HG02840 (cell line): ENCODE results near the gene HSD3B1.
"Not testable (repeated sequence)": the region's sequence is repeated elsewhere in the genome, so short reads cannot be mapped to it uniquely, and the experiment has no call there.

Source experiments
- ATAC-seq: cut with Tn5 transposase; IDR thresholded peaks from one replicate; pipeline ENCODE4 v1.9.1; 2021; ENCODE audit warnings: mild to moderate bottlenecking, moderate library complexity, moderate number of reproducible peaks; ENCODE audit not compliant: unreplicated experiment, low FRiP score

HSD3B1 gene

DNA sequence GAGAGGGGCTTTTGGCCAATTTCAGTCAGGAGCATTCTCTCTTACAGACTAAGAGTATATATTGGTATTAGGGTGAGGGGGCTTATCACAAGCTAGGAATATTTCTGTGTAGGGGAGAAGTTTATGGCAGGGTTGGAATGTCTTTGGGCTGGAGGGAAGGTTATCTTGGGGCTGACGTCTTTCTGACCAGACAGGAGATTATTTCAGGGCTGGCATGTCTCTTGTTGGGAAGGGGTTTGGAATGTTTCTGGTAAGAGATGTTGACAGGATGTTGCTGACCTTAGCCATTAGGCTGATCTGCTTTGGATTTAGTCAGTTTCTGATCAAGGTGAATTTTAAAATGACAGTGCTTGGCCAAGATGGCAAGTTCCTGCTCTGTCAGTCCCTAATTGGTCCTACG is 17.8 kb upstream of the HSD3B1 start:
- no peak for ATAC-seq

DNA sequence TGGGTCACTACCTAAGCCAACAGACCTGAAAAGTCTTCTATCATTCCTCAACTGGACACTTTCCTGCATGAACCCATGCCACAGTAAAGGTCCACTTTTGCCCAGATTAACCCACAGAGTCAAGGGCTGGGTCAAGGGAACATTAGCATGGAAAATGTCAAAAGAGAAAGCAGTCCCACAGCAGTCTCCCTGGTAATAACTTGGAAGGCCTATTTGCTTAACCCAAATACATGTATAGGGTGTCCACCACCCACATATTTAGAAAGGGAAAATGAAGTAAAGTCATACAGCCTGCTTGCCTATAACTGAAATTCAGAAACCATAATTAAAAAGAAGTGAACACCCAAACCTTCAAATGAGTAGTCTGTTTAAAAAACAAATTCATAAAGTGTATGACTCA is 16.1 kb upstream of the HSD3B1 start:
- ATAC-seq: no peak

- no peak for ATAC-seq
Observed at GRCh38 chr1:119492763-119493162, 14.2 kb upstream of the HSD3B1 start.

DNA sequence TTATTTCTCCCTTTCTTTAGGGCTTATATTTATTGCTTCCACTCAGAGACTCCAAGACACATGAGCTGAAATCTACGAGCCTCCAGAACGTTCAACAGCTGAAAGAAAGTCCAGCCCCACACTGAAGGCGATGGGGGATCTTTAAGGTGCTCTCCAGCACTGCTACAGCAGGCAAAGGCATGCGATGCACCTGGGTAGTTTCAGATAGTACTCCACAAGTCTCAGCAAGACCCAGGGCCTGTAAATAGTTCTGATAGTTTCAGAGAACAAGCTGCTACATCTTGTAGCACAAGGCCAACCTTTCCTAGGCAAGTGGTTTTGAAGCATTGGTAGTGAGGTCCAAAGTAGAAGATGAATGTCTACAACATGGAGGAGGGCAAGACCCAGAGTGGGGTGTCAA is 2.2 kb upstream of the HSD3B1 start:
- no peak for ATAC-seq

DNA sequence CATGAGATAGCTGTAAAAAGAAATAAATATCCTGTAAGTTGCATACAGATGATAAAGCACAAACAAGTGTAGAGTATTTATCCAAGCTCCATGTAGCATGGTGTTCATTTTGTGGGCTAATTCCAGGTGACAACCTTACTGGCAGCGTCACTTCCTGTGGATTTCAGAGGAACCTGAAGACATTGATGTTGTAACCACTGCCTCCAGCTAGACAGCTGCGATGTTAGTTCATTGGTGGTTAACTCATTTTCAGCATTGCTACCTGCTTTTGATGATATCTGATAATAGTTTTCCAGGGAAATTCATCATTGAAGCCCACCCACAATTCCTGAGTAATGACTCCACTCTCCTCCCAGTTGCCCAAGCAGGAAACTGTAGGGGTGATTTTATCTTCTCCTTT is 3.0 kb downstream of the HSD3B1 start:
- ATAC-seq: no peak

DNA sequence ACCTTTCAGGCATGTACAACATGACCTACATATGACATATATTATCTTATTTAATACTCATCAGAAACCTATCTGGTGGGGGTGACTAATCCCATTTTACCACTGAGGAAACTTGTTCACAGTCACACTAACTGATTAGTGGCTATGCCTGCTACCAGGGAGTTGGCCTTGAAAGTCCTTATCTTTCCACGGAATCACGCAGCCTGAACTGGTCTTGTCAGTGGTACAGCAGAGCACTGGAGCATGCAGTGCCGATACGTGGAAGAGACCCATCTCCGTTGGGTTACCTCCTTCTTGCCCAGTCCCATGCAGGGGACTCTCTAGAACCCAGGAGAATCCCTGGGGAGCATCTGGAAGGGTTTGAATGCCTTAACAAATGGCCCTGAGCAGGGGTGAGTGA is 8.2 kb downstream of the HSD3B1 start:
- no peak for ATAC-seq

- ATAC-seq: no peak
Observed at GRCh38 chr1:119516247-119516646, 9.2 kb downstream of the HSD3B1 start.

DNA sequence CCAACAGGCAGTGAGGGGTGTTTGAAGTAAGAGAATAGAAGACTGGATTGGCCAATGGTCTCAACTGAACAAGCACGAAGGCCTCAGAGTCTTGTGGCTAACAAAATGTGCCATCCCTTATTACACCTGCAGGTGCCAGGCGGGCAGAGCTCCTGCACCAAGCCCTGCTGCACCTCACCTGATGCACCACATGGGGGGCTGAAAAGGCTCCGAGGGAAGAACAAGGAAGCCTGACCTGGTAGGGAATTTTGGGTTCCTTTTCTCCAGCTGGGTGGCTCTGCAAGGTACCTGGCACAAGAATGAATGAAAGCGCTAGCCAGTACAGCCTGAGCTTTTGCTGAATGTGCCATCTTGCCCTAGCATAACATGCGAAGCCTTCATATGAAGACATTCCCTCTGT is 9.7 kb downstream of the HSD3B1 start:
- ATAC-seq: no peak

DNA sequence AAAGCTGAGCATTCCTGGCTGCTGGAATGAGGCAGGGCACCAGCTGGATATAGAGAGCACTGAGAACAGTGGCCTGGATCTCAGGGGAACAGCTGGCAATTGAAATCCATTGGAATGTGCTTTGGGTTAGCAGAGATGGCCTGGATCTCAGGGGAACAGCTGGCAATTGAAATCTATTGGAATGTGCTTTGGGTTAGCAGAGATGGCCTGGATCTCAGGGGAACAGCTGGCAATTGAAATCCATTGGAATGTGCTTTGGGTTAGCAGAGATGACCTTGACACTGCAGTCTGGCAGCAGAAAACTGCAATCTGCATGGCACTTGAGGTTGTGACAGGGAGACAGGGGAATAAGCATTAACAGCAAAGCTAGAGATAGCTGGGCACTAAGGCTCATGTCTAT is 10.7 kb downstream of the HSD3B1 start:
- ATAC-seq: not testable (repeated sequence)

- ATAC-seq: no peak
Observed at GRCh38 chr1:119531606-119532323, 24.8 kb downstream of the HSD3B1 start.

DNA sequence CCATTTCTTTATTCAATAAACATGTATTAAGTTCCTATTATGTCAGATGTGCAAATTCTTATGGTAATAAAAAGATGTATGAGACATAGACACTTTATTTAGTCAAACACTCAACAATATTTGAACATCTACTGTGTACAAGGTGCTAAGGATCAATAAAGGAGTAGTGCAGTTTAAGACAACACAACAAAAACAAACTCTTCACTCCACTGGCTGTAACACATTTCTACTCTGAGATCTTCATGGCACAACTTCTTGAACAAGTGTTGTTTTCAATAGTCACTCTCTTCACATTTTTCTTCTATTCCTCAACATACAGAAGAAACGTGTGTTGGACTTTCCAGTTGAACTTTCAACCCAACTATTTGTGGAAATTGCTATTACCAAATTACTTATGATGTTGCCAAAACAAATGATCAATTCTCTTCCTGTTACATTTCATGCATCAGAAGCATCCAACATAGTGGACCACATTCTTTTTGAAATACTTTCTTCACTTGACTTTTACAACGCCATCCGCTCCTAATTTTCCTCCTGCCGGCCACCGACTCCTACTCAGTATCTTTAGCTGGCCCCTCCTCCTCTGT is 25.4 kb downstream of the HSD3B1 start:
- ATAC-seq: no peak

DNA sequence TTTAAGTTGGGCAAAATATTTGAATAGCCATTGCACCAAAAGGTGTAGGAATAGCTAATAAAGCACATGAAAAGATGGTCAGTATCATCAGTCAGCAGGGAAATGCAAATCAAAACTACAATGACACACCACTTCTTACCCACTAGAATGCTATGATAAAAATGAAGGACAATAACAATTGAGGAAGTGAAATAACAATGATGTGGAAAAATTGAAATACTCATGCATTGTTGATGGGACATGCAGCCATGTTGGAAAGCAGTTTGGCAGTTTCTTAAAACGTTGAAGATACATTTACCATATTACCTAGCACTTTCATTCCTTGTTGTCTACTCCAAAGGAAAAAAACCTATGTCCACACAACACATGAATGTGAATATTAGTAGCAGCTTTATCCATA is 28.4 kb downstream of the HSD3B1 start:
- ATAC-seq: no peak

GRCh38 chr1:119537966-119538365 is 31.0 kb downstream of the HSD3B1 start:
- ATAC-seq: no peak

GRCh38 chr1:119539636-119540035 is 32.6 kb downstream of the HSD3B1 start:
- ATAC-seq: no peak

DNA sequence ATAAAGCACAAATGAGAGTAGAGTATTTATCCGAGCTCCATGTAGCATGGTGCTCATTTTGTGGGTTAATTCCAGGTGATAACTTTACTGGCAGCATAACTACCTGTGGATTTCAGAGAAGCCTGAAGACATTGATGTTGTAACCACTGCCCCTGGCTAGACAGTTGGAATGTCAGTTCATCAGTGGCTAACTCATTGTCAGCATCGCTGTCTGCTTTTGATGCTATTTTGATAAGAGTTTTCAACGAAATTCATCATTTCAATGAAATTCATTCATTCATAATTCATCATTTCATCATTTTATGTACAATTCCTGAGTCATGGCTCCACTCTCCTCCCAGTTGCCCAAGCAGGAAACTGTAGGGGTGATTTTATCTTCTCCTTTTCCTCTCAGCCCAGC is 34.4 kb downstream of the HSD3B1 start:
- no peak for ATAC-seq

- no peak for ATAC-seq
Observed at GRCh38 chr1:119542492-119542946, 35.5 kb downstream of the HSD3B1 start.

GRCh38 chr1:119544165-119544762 is 37.3 kb downstream of the HSD3B1 start:
- ATAC-seq: no peak

DNA sequence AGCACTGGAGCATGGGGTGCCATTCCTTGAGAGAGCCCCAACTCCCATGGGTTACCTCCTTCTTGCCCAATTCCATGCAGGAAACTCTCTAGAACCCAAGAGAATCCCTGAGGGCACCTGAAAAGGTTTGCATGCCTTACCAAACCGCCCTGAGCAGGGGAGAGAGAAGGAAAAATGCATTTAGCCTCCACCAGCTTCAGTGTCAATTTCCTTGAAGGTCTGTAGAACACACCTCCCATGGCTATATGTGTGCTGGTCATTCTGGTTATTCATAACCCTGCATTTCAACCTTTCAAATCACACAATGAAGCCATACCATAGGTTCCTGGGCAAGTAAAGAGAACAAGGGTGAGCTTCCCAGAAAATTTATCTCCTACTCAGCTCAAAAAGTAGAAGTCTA is 39.6 kb downstream of the HSD3B1 start:
- ATAC-seq: no peak

DNA sequence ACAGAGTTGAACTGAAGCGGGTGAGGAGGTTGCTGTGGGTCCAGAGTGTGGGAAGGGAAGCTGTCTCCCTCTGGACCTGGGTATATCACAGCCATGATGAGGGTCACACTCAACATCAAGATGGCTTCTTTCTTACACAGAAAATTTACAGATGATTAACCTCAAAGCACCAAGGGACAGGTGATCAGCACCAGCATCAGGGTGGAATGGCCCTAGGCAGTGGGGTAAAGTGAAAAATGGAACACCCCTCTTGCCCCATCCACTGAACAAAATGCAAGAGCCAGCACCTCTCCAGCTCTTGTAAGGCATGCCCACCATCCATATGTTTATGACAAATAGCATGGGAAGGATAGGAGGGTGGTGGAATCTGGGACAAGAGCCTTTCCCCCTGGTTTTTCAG is 40.3 kb downstream of the HSD3B1 start:
- no peak for ATAC-seq

DNA sequence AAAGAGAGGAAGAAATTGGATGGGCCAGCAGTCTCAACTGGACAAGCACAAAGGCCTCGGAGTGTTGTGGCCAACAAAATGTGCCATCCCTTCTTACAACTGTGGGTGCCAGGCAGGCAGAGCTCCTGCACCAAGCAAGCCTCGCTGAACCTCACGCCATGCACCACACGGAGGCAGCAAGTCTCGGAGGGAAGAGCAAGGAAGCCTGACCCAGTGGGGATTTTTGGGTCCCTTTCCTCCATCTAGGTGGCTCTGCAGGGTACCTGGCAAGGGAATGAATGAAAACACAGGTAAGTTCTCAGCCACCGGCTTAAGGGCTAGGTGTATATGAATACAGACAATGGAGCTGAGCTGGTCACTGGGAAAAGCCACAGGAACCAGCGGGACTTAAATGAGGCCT is 40.8 kb downstream of the HSD3B1 start:
- no peak for ATAC-seq

GRCh38 chr1:119549719-119550132 is 42.7 kb downstream of the HSD3B1 start:
- no peak for ATAC-seq

DNA sequence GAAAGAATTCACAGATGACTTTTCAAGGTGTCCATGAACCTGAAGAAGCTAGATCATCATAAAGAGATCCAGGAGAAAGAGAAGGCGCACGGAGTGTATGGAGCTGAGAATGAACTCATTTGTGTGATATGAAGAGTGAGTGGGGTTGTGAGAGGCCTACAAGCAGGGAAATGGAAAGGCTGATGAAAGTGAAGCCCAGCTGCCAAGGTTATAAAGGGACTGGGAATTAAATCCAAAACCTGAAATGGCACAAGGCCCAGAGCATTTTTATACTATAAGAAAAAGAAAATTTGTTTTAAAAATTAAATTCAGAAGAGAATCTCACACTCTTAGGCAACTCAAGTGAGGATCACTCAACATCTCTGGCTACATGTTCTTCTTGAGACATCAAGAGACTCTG is 43.4 kb downstream of the HSD3B1 start:
- no peak for ATAC-seq
